ENCODE measurements around the gene PRKACB.
"Not testable (repeated sequence)": the region's sequence is repeated elsewhere in the genome, so short reads cannot be mapped to it uniquely, and the experiment has no call there.

The PRKACB gene

DNA sequence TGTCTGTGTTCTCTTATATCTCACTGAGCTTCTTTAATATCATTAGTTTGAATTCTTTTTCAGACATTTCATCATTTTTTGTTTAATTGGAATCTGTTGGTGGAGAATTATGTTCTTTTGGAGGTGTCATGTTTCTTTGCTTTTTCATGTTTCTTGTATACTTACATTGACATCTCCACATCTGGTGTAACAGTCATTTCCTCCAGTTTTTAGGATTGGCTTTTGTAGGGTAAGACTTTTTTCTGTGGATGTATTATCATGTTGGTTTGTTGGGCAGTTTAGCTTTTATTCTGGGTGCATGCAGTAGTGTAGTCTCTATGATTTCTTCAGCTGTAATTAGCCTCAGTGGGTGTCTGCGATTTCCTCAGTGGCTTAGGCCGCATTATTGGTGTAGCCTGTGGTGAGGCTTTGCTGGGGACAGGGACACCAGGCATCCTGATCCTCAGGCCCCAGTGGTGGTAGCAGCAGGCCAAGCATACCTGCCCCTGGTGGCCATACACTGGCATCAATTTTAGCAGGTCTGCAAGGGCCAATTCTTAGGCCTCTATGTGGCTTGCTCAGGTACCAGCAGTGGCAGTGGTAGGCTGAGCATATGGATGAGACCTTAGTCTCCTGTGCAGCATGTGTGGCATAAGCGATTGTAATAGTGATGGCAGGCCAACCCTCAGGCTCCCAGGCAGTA, 79.8 kb downstream of the PRKACB start:
- no peak for DNase-seq (ENCODE audit: low read depth)

DNA sequence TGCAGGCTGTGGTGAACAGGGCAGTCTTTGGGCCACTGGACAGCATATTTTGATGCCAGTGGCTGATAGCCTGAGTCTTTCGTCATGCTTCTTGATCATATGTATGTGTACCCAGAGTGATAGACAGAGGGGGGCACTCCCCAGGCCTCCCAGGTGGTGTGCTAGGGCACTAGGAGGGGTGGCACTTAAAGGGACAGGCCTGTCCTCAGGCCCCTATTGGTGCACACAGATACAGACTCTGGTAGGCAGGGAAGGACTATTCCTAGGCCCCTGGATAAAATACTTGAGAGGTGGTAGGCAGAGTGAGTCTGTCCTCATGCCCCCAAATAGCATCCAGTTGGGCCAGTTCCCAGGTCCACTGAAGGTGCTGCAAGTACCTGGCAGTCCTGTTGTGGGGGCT, 80.8 kb downstream of the PRKACB start:
- no peak for DNase-seq (ENCODE audit: low read depth)

DNA sequence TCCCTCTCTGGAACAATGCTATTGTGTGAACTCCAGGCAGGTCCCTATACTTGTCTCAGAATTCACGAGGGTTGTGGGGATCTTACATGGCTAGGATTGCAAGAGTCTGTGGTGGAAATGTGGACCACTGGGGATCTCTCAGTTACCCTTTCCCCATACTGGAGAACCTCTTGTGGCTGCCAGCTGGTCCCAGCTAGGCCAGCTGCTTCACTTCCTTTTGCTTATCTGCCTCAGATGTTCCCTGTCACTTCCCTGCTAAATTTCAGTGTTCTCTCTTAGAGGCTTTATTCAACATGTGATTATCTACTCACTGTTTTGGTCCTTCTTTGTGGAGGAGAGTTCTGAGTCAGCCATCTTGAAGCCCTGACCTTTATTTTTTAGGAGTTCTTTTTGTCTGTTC, 81.6 kb downstream of the PRKACB start:
- DNase-seq (ENCODE audit: low read depth): no peak

DNA sequence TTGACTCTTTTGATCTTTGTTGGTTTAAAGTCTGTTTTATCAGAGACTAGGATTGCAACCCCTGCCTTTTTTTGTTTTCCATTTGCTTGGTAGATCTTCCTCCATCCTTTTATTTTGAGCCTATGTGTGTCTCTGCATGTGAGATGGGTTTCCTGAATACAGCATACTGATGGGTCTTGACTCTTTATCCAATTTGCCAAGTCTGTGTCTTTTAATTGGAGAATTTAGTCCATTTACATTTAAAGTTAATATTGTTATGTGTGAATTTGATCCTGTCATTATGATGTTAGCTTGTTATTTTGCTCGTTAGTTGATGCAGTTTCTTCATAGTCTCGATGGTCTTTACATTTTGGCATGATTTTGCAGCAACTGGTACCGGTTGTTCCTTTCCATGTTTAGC, 88.6 kb downstream of the PRKACB start:
- not testable (repeated sequence) for DNase-seq (ENCODE audit: low read depth)

DNA sequence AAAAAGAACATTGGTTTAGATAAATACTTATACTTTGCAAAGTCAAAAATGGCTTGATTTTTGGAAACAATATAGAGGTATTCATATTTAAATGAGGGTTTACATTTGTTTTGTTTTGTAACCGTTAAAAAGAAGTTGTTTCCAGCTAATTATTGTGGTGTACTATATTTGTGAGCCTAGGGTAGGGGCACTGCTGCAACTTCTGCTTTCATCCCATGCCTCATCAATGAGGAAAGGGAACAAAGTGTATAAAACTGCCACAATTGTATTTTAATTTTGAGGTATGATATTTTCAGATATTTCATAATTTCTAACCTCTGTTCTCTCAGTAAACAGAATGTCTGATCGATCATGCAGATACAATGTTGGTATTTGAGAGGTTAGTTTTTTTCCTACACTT, 92.2 kb downstream of the PRKACB start:
- DNase-seq (ENCODE audit: low read depth): no peak

DNA sequence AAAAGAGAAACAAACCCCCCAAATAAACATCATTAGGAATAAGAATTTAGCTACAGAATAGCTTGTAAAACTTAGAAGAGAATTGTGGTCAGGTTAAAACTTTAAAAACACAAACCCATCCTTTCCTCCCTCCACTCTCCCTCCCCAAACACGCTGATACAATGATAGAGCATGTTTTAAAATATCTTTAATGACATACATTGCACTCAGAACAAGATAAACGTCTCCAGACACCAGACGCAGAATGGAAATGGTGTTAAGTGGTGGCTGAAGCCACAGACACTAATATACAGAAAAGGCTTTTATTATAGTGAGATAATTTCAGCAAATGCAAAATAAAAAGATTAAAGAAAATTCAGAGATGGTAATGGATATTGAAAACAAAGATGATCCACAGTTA, 98.6 kb downstream of the PRKACB start:
- DNase-seq (ENCODE audit: low read depth): no peak

DNA sequence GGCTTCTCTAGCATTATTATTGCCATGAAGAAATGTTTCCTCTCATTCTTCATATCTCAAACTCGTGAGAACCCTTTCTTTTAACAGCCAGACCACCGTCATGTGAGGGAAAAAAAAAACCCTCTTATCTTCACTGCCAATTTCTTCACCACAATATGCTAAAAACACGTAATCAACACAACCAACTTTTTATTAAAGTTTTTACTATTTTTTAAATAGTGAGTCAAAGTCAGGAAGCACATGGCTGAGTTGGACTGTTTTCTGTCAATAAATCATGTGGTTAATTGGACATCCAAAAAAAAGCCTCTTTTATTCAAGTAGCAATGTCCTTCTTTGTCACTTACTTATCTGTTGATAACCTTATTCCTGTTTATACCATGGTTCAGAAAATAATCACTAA, 101.5 kb downstream of the PRKACB start:
- no peak for DNase-seq (ENCODE audit: low read depth)

DNA sequence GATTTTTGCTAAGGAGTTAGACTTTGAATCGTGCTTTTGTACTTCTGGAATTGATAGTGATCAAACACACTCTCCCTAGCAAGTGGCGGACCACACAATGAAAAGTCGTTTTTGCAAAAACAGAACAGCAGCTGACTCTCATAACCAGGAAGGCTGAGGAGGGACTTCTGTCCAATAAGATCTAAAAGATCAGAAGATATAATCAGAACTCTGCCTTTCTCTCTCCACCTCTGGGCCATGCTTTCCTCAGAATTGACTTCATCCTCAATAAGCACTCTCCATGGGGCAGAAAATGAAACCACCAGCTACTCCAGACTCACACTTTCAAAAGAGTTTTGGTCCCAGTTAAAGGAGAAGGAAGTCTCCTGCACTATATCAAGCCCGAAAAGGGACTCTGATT, 102.1 kb downstream of the PRKACB start:
- DNase-seq (ENCODE audit: low read depth): no peak

DNA sequence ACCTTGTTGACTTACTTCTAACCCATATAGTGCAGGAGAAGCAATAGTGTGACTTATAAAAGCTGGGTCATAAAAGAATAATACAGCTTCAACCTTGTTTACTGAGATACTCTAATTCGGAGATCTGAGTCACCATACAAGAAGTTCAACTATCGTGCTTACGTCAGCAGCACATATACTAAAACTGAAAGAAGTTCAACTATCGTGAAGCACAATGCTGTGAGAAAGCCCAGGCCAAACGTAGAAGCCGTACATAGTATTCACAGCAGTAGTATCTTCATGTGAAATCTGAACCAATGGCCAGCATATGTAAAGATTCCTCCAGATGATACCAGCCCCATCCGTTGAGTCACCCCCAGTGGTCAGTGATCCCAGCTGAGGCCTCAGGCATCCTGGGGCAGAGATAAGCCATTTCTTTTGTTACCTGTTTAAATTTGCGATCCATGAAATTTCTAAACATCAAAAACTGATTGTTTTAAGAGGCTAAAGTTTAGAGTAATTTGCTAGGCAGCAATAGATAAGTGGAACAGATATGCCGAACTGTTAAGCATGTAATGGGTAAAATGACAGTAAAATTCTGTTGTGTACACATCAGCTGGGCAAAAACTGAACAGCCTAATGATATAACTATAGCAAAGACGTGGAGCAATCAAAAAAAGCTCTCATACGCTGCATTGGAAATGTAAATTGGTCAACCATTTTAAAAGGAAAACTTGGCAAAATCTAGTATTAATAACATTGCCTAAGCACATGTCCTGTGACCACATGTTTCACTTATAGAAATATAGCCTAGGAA, 103.6 kb downstream of the PRKACB start:
- DNase-seq (ENCODE audit: low read depth): no peak

DNA sequence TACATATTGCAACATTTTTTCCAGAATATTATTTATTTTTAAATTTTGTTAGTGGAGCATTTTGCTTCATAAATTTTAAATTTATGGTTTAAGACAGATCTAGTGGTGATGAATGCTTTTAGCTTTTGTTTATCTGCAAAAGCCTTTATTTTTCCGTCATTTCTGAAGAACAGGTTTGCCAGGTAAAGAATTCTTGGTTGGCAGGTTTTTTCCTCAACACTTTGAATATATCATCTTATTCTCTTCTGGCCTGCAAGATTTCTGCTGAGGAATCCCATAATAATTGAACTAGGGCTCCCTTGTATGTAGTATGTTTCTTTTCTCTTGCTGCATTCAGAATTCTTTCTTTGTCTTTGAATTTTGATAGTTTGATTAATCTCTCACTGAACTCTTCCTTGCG, 106.6 kb downstream of the PRKACB start:
- DNase-seq (ENCODE audit: low read depth): no peak

DNA sequence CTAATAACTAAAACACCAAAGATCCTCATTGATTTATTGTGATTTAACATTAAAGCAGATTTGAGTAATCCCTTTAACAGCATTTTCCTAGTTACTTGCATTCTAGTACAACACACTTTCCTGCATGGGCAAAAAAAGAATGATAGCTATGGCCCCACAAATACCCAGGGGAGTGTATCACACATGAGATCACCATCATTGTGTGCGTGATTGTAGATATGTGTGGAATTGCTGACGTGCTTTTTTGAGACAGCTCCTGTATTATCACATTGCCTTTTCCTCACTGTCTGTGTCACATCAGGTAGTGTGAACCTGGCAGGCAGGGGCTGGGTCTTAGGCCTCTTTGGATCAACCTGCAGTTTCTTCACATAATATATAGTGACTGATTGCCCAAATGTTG, 109.0 kb downstream of the PRKACB start:
- DNase-seq (ENCODE audit: low read depth): no peak

DNA sequence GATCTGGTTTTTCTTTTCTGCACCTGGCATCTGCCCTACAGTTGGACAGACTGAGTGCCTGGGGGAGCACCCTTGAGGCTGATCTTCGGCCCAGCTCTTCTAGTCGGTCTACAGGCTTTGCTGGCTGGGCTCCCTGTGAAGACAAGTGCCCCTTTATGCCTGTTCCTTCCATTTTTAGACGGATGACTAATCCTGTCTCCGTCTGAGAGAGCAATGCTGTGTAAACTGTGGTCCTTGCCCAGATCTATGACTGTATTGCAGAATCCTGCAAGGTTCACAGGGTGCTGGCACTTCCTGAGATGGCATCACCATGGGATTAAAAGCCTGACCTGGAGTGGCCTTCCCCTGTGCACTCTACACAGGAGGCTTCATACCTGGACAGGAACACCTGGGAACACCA, 109.8 kb downstream of the PRKACB start:
- DNase-seq (ENCODE audit: low read depth): no peak

DNA sequence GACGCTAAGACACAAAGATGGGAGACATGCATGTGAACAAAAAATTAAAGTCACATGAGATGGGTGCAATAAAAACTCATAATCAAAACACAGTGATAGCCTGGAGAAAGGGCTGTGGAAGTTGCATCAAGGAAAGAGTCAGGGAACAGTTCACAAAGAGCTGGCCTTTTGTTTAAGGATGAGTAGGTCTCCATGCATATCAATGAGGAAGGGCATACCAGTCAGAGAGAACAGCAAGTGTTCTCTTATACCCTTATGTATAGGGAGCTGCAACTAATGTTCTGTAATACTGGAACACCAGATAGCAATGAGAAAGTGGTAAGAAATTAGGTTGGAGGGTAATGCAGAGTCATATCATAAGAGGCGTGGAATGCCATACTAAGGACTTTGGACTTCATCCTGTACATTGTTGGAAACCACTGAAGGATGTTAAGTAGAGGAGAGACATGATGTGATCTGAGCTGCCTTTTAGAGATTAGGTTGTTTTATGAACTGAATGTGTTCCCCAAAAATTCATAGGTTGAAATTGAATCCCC, 110.7 kb downstream of the PRKACB start:
- no peak for DNase-seq (ENCODE audit: low read depth)

DNA sequence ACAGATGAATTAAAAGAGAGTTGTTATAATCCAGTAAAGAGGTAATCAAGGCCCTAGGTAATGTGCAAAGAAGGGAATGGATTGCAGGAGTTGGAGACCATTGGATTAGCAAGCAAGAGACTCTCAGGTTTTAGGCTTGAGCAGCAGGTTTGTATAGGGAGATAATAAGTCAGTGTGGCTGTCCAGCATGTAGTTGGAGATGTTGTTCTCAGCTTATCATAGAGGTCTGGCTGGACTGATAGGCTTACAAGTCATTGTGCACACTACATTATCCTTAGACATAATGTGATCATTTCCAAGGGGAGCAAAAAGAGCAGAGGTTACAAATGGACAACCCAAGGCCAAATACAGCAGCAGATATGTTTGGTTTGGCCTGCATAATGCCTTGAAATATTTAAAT, 111.5 kb downstream of the PRKACB start:
- DNase-seq (ENCODE audit: low read depth): no peak

DNA sequence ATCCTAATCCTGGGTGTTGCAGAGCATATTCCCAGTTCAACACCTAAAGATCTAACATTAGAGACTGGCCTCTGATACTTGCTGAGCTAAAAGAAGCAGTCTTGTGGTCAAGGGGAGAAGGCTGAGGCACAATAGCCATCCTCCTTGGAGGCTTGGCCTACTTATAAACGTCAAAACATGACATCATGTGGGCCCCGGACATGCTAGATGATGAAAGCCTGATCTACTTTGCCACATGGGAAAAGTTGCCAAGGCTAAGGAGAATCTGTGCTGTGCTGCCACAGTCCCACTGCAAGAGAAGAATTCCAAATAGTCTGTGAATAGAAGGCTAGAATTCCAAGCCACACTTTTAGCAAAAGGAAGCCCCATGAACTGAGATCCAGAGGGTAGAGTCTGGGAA, 113.5 kb downstream of the PRKACB start:
- no peak for DNase-seq (ENCODE audit: low read depth)

DNA sequence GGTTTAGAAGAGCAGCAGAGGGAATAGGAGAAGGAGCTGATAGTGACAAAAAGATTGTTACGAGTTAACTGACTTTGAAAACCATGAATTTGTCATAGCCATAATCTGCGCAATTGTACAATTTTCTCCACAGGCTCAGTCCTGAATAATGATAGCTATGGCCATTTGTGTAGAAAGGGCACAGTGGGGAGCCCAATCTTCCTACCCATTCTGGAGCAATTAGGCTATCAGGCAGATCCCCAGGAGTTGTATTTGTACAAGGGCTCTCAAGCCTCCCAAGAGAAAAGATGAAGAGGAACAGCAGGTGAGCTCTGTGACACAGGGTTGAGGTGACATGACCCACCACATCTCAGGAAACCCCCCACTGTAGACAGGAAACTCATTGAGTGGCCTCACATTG, 115.3 kb downstream of the PRKACB start:
- DNase-seq (ENCODE audit: low read depth): no peak

DNA sequence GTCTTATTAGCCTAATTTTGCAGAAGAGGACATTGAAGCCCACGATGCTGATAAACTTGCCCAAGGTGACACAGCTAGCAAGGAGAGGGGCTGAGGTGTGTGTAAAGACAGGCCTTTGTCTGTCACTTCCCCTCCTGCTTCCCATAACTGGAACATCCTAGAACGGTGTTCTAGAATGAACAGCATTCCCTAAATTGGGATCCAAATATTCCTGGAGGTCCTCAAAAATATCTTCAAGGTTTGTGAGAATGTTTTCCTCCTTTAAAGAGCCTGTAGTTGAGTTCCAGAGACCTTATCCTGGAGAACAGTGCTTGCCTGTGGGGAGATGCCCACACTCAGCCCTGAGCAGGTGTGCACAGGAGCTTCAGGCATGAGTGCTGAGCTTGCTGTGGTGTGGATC, 115.9 kb downstream of the PRKACB start:
- DNase-seq (ENCODE audit: low read depth): no peak

DNA sequence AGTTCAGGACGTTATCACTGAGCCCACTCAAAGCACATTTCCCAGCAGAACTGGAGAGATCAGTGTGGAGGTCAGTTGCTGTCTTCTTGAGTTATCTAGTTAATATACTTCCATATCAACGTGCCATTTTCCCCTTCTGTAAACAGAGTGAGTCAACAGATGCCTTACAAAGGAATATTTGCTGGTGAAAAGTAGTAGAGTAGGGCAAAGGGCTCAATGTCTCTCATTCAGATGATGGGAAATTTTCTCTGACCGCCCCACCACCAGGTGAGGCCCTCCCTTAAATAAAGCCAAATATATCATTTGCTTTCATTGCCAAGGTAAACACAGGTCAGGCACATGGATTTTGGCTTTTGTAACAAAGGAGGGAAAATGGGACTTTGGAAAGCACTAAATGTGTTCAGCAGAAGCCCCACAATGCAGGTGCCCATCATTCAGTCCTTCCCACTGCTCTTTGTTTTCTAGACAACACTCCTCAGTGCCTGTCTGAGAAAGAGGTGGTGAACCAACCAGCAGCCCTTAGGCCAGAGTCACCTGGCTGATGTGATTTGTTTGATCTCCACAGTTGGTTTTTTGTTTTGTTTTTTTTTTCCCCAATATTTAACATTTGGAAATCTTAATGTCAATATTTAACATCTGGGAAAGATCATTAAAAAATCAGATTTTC, 116.9 kb downstream of the PRKACB start:
- DNase-seq (ENCODE audit: low read depth): no peak

DNA sequence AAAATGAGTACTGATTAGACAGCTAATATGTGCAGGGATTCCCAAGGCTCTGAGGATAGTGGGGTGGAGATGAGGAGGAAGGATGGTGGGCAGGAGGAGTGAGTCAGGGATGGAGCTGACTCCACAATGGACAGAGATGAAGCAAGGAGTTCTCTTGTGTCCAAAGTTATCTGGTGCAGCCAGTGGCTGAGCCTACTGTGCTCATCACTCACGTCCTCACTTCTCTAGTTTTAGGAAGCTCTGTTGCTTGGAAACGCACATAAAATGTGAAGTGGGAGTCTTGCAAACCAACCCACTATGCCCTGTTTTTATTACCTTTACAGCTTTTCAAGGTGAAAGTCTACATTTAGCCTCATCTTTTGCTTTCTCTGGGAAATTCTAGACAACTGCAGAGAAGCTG, 120.9 kb downstream of the PRKACB start:
- no peak for DNase-seq (ENCODE audit: low read depth)

DNA sequence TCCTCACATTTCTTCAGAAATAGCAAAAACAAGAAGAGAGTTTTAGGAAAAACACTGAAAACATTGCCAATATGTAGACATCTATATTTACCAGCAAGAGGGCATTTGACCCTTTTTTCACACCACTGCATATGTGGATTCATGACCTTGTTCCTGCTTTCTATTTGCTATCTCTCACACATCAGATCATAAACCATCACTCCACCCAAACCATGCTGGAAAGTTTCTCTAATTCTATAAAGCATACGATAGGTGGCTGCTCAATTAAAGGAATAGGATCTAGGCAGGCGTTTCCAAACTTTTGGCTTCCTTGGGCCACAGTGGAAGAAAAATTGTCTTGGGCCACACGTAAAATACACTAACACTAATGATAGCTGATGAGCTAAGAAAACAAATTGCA, 121.8 kb downstream of the PRKACB start:
- no peak for DNase-seq (ENCODE audit: low read depth)

DNA sequence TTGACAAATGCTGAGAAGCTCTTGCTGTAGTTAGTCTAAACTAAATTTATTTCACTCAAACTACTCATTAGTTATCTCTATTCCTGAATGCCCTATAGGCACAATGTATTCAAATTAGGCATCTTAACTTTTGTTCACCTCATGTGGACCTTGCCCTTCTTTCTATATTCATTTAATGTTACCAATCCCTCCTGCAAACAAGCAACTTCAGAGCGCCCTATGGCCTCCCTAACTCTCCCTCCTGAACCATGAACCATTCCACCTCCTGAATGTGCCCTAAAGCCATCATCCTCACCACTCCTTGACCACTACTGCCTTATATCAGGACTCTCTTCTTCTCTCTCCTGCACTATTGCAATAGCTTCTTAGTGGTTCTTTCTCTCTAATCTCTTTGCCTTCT, 122.7 kb downstream of the PRKACB start:
- DNase-seq (ENCODE audit: low read depth): no peak

DNA sequence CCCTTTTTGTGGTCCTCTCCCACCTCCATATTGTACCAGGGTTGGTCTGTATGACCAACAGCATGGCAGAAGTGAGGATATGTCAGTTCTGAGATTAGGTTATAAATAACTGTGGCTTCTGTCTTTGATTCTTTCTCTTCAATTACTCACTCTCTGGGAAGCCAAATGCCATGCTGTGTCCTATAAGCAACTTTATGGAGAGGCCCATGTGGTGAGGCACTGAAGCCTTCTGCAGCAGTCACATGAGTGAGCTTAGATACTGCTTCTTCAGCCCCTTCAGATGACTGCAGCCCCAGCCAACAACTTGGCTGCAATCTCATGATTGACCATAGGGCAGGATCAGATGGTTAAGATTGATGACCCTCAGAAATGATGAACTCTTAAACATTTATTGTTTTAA, 123.4 kb downstream of the PRKACB start:
- no peak for DNase-seq (ENCODE audit: low read depth)

DNA sequence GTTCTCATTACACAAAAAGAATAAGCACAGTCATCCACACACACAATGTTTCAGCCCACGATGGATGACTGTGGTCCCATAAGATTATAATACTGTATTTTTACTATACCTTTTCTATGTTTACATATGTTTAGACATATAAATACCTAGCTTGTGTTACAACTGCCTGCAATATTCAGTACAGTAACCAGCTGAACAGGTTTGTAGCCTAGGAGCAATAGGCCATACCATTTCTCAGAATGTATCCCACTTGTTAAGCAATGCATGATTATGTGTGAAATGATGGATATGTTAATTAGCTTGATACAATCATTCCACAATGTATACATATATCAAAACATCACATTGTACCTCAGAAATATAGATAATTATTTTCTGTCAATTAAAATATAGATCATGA, 124.3 kb downstream of the PRKACB start:
- DNase-seq (ENCODE audit: low read depth): no peak
